ENCODE measurements around the gene GNPTAB. TPM values are rescaled to one million over a fixed set of nuclear protein-coding genes. Genes with fewer than 3 reads are reported as not detected.

GNPTAB gene
- total RNA-seq, 2 donors from 2014 or later: 24.0 to 28.3 TPM

DNA sequence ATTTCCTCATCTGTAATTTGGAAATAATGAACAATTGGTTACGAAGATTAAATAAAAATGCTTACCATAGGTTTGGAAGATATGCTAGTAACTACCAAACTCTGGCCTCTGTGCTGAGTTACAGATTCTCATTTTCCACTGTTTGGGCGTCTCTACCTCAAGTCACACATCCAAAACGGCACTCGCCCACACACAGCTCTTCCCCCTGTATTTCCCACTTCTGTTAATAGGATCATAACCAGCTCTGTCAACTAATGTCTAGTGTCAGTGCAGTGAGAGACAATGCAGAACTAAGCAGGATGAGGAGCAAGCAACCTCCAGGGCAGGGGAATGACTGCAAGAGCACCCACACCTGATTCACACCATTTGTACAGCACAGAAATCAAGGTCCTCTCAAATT lies 80.6 kb downstream of the GNPTAB start:
- ATAC-seq (ENCODE audit: insufficient number of reproducible peaks, low FRiP score, low read depth) (no peak), DNase-seq (ENCODE audit: low spot score) (no peak)
- H3K4me1 ChIP-seq (ENCODE audit: control insufficient read depth in 1 of 2, low read depth in 2 of 2): no peaks in the 10 kb centered on the region
- H3K27ac ChIP-seq: no peak overlapping the region
- no peaks in the 10 kb centered on the region for H3K27me3 ChIP-seq (replicated peaks; ENCODE audit: insufficient read depth)
- TF ChIP-seq, protein P1, sequence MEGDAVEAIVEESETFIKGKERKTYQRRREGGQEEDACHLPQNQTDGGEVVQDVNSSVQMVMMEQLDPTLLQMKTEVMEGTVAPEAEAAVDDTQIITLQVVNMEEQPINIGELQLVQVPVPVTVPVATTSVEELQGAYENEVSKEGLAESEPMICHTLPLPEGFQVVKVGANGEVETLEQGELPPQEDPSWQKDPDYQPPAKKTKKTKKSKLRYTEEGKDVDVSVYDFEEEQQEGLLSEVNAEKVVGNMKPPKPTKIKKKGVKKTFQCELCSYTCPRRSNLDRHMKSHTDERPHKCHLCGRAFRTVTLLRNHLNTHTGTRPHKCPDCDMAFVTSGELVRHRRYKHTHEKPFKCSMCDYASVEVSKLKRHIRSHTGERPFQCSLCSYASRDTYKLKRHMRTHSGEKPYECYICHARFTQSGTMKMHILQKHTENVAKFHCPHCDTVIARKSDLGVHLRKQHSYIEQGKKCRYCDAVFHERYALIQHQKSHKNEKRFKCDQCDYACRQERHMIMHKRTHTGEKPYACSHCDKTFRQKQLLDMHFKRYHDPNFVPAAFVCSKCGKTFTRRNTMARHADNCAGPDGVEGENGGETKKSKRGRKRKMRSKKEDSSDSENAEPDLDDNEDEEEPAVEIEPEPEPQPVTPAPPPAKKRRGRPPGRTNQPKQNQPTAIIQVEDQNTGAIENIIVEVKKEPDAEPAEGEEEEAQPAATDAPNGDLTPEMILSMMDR (IDR thresholded peaks at IDR 0.05): no peak
- no peak overlapping the region for H3K4me3 ChIP-seq
- peaks cover 20% of the 10 kb centered on the region for H3K36me3 ChIP-seq
- no peaks in the 10 kb centered on the region for H3K9me3 ChIP-seq

- Histone ChIP-seq H3K27me3 (replicated peaks; ENCODE audit: insufficient read depth) (no peaks in the 10 kb centered on the region), H3K4me1 (ENCODE audit: control insufficient read depth in 1 of 2, low read depth in 2 of 2) (no peaks in the 10 kb centered on the region), H3K4me3 (no peak overlapping the region), H3K36me3 (peaks cover 20% of the 10 kb centered on the region), H3K9me3 (no peaks in the 10 kb centered on the region), H3K27ac (no peak overlapping the region)
- no peak for DNase-seq (ENCODE audit: low spot score)
- ATAC-seq (ENCODE audit: insufficient number of reproducible peaks, low FRiP score, low read depth): no peak
- TF ChIP-seq, protein P1 (IDR thresholded peaks at IDR 0.05): no peak
Observed at GRCh38 chr12:101749657-101750056, 81.1 kb downstream of the GNPTAB start.

DNA sequence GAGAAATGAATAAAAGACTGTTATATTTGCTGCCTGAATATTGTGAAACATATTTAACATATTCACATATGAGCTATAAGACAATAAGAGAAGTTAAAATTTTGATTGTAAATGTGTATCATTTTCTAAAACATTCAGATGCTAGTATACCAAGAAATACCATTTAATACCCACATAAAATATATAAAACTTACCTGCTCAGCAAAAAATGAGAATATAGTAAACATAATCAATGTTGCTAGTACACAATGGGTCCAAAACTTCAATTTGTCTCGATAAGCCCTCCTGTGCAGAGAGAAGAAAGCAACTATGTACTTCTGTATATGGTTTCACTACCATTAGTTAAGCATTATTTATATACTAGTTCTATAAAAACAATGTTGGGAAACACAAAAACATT lies 81.9 kb downstream of the GNPTAB start:
- DNase-seq (ENCODE audit: low spot score) (no peak), ATAC-seq (ENCODE audit: insufficient number of reproducible peaks, low FRiP score, low read depth) (no peak)
- Histone ChIP-seq H3K9me3 (no peaks in the 10 kb centered on the region), H3K4me3 (no peak overlapping the region), H3K27me3 (replicated peaks; ENCODE audit: insufficient read depth) (no peaks in the 10 kb centered on the region), H3K36me3 (peaks cover 20% of the 10 kb centered on the region), H3K4me1 (ENCODE audit: control insufficient read depth in 1 of 2, low read depth in 2 of 2) (no peaks in the 10 kb centered on the region), H3K27ac (no peak overlapping the region)
- TF ChIP-seq, protein P1 (IDR thresholded peaks at IDR 0.05): no peak

DNA sequence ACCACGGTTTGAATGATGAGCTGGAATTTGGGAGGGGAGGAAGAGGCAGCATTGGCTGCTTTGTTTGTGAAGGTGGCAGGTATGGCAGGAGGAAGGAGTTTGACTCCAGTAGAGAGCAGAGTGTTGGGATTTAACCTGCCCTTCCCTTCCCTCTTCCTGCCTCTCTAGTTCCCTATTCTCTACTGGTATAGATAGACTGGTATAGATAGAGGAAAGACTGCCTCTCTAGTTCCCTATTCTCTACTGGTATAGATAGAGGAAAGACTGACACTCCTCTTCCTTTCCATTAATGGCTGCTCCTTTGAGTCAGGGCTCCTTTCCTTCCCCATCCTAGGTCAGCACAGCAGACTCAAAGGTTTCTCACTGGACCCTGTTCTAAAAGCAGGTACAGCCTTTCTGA lies 83.1 kb downstream of the GNPTAB start:
- Histone ChIP-seq H3K36me3 (peaks cover 21% of the 10 kb centered on the region), H3K9me3 (no peaks in the 10 kb centered on the region), H3K4me1 (ENCODE audit: control insufficient read depth in 1 of 2, low read depth in 2 of 2) (no peaks in the 10 kb centered on the region), H3K27ac (no peak overlapping the region), H3K27me3 (replicated peaks; ENCODE audit: insufficient read depth) (no peaks in the 10 kb centered on the region), H3K4me3 (no peak overlapping the region)
- TF ChIP-seq, protein P1 (IDR thresholded peaks at IDR 0.05): no peak
- DNase-seq (ENCODE audit: low spot score): no peak
- no peak for ATAC-seq (ENCODE audit: insufficient number of reproducible peaks, low FRiP score, low read depth)

DNA sequence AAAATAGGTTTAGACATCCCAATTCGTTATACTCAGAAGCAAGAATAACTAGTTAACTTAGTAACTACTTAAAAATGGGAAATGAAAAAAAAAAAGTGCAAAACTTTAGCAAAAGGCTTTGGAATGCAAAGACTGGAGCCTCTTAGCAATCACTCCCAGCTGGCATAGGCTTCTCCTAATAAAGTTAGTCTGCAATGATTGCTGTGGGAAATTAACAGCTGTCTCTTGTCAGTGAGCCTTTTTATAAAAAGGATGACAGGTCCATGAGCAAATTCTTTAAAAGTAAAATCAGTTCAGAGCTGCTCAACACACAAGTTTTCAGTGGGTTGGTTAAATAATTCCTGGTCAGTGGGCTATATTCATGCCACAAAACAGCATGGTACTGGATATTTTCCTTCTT lies 84.1 kb downstream of the GNPTAB start:
- no peak for ATAC-seq (ENCODE audit: insufficient number of reproducible peaks, low FRiP score, low read depth)
- DNase-seq (ENCODE audit: low spot score): no peak
- TF ChIP-seq, protein P1 (IDR thresholded peaks at IDR 0.05): no peak
- Histone ChIP-seq H3K27ac (no peak overlapping the region), H3K27me3 (replicated peaks; ENCODE audit: insufficient read depth) (no peaks in the 10 kb centered on the region), H3K9me3 (no peaks in the 10 kb centered on the region), H3K4me1 (ENCODE audit: control insufficient read depth in 1 of 2, low read depth in 2 of 2) (no peaks in the 10 kb centered on the region), H3K4me3 (no peak overlapping the region), H3K36me3 (peaks cover 14% of the 10 kb centered on the region)
